ENCODE results near the gene RXFP1. TPM values are rescaled to one million over a fixed set of nuclear protein-coding genes. Genes with fewer than 3 reads are reported as not detected.
"Not testable (repeated sequence)": the region's sequence is repeated elsewhere in the genome, so short reads cannot be mapped to it uniquely, and the experiment has no call there.

RXFP1 gene
- total and polyA plus RNA-seq, 2 experiments from 2014 or later: not detected

GRCh38 chr4:158657291-158657690, 135.6 kb downstream of the RXFP1 start:
- Histone ChIP-seq H3K36me3 (no peaks in the 10 kb centered on the region), H3K4me1 (ENCODE audit: low read depth) (no peaks in the 10 kb centered on the region), H3K27ac (no peak overlapping the region), H3K4me3 (no peak overlapping the region), H3K27me3 (no peaks in the 10 kb centered on the region), H3K9me3 (ENCODE audit: low read depth) (no peaks in the 10 kb centered on the region)
- TF ChIP-seq, protein P1, sequence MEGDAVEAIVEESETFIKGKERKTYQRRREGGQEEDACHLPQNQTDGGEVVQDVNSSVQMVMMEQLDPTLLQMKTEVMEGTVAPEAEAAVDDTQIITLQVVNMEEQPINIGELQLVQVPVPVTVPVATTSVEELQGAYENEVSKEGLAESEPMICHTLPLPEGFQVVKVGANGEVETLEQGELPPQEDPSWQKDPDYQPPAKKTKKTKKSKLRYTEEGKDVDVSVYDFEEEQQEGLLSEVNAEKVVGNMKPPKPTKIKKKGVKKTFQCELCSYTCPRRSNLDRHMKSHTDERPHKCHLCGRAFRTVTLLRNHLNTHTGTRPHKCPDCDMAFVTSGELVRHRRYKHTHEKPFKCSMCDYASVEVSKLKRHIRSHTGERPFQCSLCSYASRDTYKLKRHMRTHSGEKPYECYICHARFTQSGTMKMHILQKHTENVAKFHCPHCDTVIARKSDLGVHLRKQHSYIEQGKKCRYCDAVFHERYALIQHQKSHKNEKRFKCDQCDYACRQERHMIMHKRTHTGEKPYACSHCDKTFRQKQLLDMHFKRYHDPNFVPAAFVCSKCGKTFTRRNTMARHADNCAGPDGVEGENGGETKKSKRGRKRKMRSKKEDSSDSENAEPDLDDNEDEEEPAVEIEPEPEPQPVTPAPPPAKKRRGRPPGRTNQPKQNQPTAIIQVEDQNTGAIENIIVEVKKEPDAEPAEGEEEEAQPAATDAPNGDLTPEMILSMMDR (IDR thresholded peaks at IDR 0.05; ENCODE audit: low read depth, low read length): no peak
- DNase-seq (ENCODE audit: low read depth in 1 of 2, low spot score in 1 of 2): no peak

- not testable (repeated sequence) for H3K4me3 ChIP-seq; DNase-seq (ENCODE audit: low read depth in 1 of 2, low spot score in 1 of 2); H3K27me3 ChIP-seq; H3K27ac ChIP-seq; H3K9me3 ChIP-seq (ENCODE audit: low read depth); H3K4me1 ChIP-seq (ENCODE audit: low read depth); H3K36me3 ChIP-seq
Measured at GRCh38 chr4:158663255-158663654, 141.6 kb downstream of the RXFP1 start.

GRCh38 chr4:158663707-158664625, 142.3 kb downstream of the RXFP1 start:
- H3K36me3 ChIP-seq, H3K4me3 ChIP-seq: not testable (repeated sequence)
- peak in 1 of 2 donors; percentile 64 for DNase-seq (ENCODE audit: low read depth in 1 of 2, low spot score in 1 of 2)

GRCh38 chr4:158664806-158665205, 143.1 kb downstream of the RXFP1 start:
- no peaks in the 10 kb centered on the region for H3K27me3 ChIP-seq

More at GRCh38 chr4:158663707-158664625, 142.3 kb downstream of the RXFP1 start:
- H3K27ac ChIP-seq; H3K9me3 ChIP-seq (ENCODE audit: low read depth); H3K27me3 ChIP-seq; H3K4me1 ChIP-seq (ENCODE audit: low read depth): not testable (repeated sequence)

DNA sequence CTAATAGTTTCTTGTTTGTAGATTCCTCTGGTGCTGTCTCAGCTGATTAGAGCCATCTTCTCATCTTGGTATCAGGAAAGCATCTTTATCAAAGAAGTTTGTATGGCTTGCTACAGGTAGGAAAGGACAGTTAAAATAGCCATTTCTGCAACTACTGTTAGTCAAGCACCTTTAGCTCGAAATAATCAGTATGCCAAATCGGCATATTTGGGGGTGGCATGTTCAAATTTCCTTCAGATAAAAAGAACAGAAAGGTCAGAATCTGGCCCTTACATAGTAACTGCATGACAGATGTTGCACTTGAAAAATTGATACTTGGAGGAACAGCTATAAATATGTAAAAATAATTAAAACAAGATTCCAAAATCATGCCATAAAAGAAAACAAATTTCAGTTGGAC, 145.2 kb downstream of the RXFP1 start:
- Histone ChIP-seq H3K4me3 (no peak overlapping the region), H3K9me3 (ENCODE audit: low read depth) (no peaks in the 10 kb centered on the region), H3K27ac (no peak overlapping the region), H3K36me3 (no peaks in the 10 kb centered on the region), H3K27me3 (no peaks in the 10 kb centered on the region), H3K4me1 (ENCODE audit: low read depth) (no peaks in the 10 kb centered on the region)
- TF ChIP-seq, protein P1 (IDR thresholded peaks at IDR 0.05; ENCODE audit: low read depth, low read length): no peak
- DNase-seq (ENCODE audit: low read depth in 1 of 2, low spot score in 1 of 2): no peak

More at GRCh38 chr4:158664806-158665205, 143.1 kb downstream of the RXFP1 start:
- no peak overlapping the region for H3K4me3 ChIP-seq
- H3K9me3 ChIP-seq (ENCODE audit: low read depth): no peaks in the 10 kb centered on the region
- no peak overlapping the region for H3K27ac ChIP-seq
- H3K36me3 ChIP-seq: no peaks in the 10 kb centered on the region
- H3K4me1 ChIP-seq (ENCODE audit: low read depth): no peaks in the 10 kb centered on the region
- no peak for DNase-seq (ENCODE audit: low read depth in 1 of 2, low spot score in 1 of 2)
- TF ChIP-seq, protein P1 (IDR thresholded peaks at IDR 0.05; ENCODE audit: low read depth, low read length): no peak

GRCh38 chr4:158667651-158668198, 146.0 kb downstream of the RXFP1 start:
- TF ChIP-seq, protein P1 (IDR thresholded peaks at IDR 0.05; ENCODE audit: low read depth, low read length): peak; percentile 75
- Histone ChIP-seq H3K9me3 (ENCODE audit: low read depth) (no peaks in the 10 kb centered on the region), H3K4me1 (ENCODE audit: low read depth) (peaks cover under 1% of the 10 kb centered on the region), H3K4me3 (no peak overlapping the region), H3K27me3 (no peaks in the 10 kb centered on the region), H3K36me3 (no peaks in the 10 kb centered on the region), H3K27ac (no peak overlapping the region)
- peak; percentile 22 to 62 for DNase-seq (ENCODE audit: low read depth in 1 of 2, low spot score in 1 of 2)

Data from cardiac muscle cell (in vitro differentiated cells and primary cell).